A549 (cell line): ENCODE measurements around the gene COL5A1. TPM values are rescaled to one million over a fixed set of nuclear protein-coding genes. Genes with fewer than 3 reads are reported as not detected.

Experiments used
- ATAC-seq, 2 experiments: fragments of 200-7000 bp in 1 of 2; fragments of >200 bp in 1 of 2; cut with Nextera tagmentation in 1 of 2; cut with Tn5 transposase in 1 of 2; 3 replicates each; pipeline versions ENCODE4 v1.8.0 to v1.9.1; 2018 to 2020; ENCODE audit warnings: mild to moderate bottlenecking in 1 of 2, moderate library complexity in 1 of 2
- CTCF ChIA-PET: fragments of 300-600 bp; sonication (Branson Sonifier 250); formaldehyde crosslinking; extraction: SDS; loops from one replicate; lab custom pipeline; 2021; ENCODE audit warnings: antibody characterized with exemption, inconsistent platforms; lab: Yijun Ruan, JAX
- POLR2A ChIA-PET: fragments of 350-600 bp; formaldehyde crosslinking; extraction: SDS; loops from one replicate; lab custom pipeline; 2021; ENCODE audit warnings: antibody characterized with exemption, inconsistent platforms; lab: Yijun Ruan, JAX
- DNase-seq, 2 experiments: peaks; one replicate each; pipeline versions ENCODE4 v3.0.0 to v3.0.0-alpha.2; 2011 to 2016; ENCODE audit warnings: low read depth in 1 of 2, low spot score in 1 of 2
- FAIRE-seq: peaks from 2 replicates; lab custom pipeline; 2011; peaks lifted over from hg19 to GRCh38; lab: Jason Lieb, UNC
- H3K27ac ChIP-seq, 2 experiments: fragments of >200 bp; sonication (Bioruptor Twin); formaldehyde crosslinking; 3 replicates each; pipeline ENCODE4 v1.5.1; 2016 to 2017
- H3K4me1 ChIP-seq: fragments of >200 bp; sonication (Bioruptor Twin); formaldehyde crosslinking; 3 replicates; pipeline ENCODE4 v1.6.1; 2016
- H3K4me2 ChIP-seq: fragments of >200 bp; sonication (Bioruptor Twin); formaldehyde crosslinking; 3 replicates; pipeline ENCODE4 v1.6.1; 2016
- H3K4me3 ChIP-seq: fragments of >200 bp; sonication (Bioruptor Twin); formaldehyde crosslinking; 3 replicates; pipeline ENCODE4 v1.5.1; 2016
- H3K9me3 ChIP-seq: fragments of >200 bp; sonication (Bioruptor Twin); formaldehyde crosslinking; 3 replicates; pipeline ENCODE4 v1.6.1; 2016
- BHLHE40 ChIP-seq: IDR thresholded peaks from 2 replicates; pipeline ENCODE4 v1.6.1; 2012; ENCODE audit warnings: low read depth, low read length, inconsistent platforms
- CBX2 ChIP-seq: fragments of 200-600 bp; sonication (generic); IDR thresholded peaks from 2 replicates; pipeline ENCODE4 v1.6.1; 2016; ENCODE audit warnings: low read depth, mild to moderate bottlenecking, borderline replicate concordance
- EHMT2 ChIP-seq: fragments of 200-600 bp; sonication (generic); IDR thresholded peaks from 2 replicates; pipeline ENCODE4 v1.6.1; 2016; ENCODE audit warnings: antibody characterized with exemption, low read depth, mild to moderate bottlenecking, moderate library complexity
- ELK1 ChIP-seq: fragments of 150-350 bp; IDR thresholded peaks from 2 replicates; pipeline ENCODE4 v1.6.1; 2014; ENCODE audit warnings: low read depth, mild to moderate bottlenecking, low read length
- FOXS1 ChIP-seq: fragments of 250-450 bp; sonication (Bioruptor Pico); IDR thresholded peaks from 2 replicates; pipeline ENCODE4 v1.5.0; 2020; ENCODE audit warnings: mild to moderate bottlenecking, moderate library complexity
- GATA3 ChIP-seq: IDR thresholded peaks from 2 replicates; pipeline ENCODE4 v1.6.1; 2012; ENCODE audit warnings: borderline replicate concordance
- HDAC2 ChIP-seq: fragments of 200-600 bp; sonication (generic); IDR thresholded peaks from 2 replicates; pipeline ENCODE4 v1.6.1; 2016
- JUNB ChIP-seq: fragments of >200 bp; sonication (Bioruptor Twin); formaldehyde crosslinking; IDR thresholded peaks from 2 replicates; pipeline ENCODE4 v1.6.1; 2016
- KDM1A ChIP-seq: fragments of 200-600 bp; sonication (generic); IDR thresholded peaks from 2 replicates; pipeline ENCODE4 v1.6.1; 2016; ENCODE audit warnings: low read depth, mild to moderate bottlenecking
- MAFK ChIP-seq: fragments of 450-650 bp; IDR thresholded peaks from 2 replicates; pipeline ENCODE4 v1.6.1; 2014; ENCODE audit not compliant: partially characterized antibody
- MAX ChIP-seq: IDR thresholded peaks from 2 replicates; pipeline ENCODE4 v1.6.1; 2012
- MAZ ChIP-seq: fragments of 150-350 bp; IDR thresholded peaks from 2 replicates; pipeline ENCODE4 v1.6.1; 2014; ENCODE audit warnings: antibody characterized with exemption, low read depth, low read length, borderline replicate concordance
- MYC ChIP-seq: IDR thresholded peaks from 2 replicates; pipeline ENCODE4 v1.6.1; 2012; ENCODE audit warnings: mild to moderate bottlenecking, inconsistent platforms, low read length, improper control_type of control experiment, borderline replicate concordance
- NFE2L2 ChIP-seq: fragments of 150-350 bp; conservative IDR thresholded peaks from 2 replicates; pipeline ENCODE4 v1.6.1; 2014; ENCODE audit warnings: low read length
- NR3C1 ChIP-seq: fragments of >200 bp; sonication (Bioruptor Twin); formaldehyde crosslinking; IDR thresholded peaks from 3 replicates; pipeline ENCODE4 v1.6.1; 2017
- POLR2AphosphoS2 ChIP-seq: conservative IDR thresholded peaks from 2 replicates; pipeline ENCODE4 v1.6.1; 2012; ENCODE audit warnings: low read length, improper control_type of control experiment, inconsistent platforms
- RAD21 ChIP-seq, 2 experiments: fragments of >200 bp in 1 of 2; sonication (Bioruptor Twin) in 1 of 2; formaldehyde crosslinking in 1 of 2; IDR thresholded peaks in 1 of 2; conservative IDR thresholded peaks in 1 of 2; 2 replicates in 1 of 2; 3 replicates in 1 of 2; pipeline ENCODE4 v1.6.1; 2012 to 2018; ENCODE audit warnings: inconsistent platforms in 1 of 2
- RARB ChIP-seq: fragments of 250-450 bp; sonication (Bioruptor Pico); IDR thresholded peaks from 2 replicates; pipeline ENCODE4 v1.8.0; 2021; ENCODE audit warnings: mild to moderate bottlenecking, moderate library complexity
- REST ChIP-seq: fragments of 200-600 bp; sonication (generic); IDR thresholded peaks from 2 replicates; pipeline ENCODE4 v1.6.1; 2016; ENCODE audit warnings: antibody characterized with exemption, mild to moderate bottlenecking, moderate library complexity
- RNF2 ChIP-seq: fragments of 200-600 bp; sonication (generic); IDR thresholded peaks from 2 replicates; pipeline ENCODE4 v1.6.1; 2016; ENCODE audit warnings: low read depth, mild to moderate bottlenecking, antibody characterized with exemption, moderate library complexity, borderline replicate concordance
- SMC3 ChIP-seq: fragments of >200 bp; sonication (Bioruptor Twin); formaldehyde crosslinking; IDR thresholded peaks from 3 replicates; pipeline ENCODE4 v1.6.1; 2018; ENCODE audit warnings: inconsistent platforms
- TFCP2L1 ChIP-seq: fragments of 250-450 bp; sonication (Bioruptor Pico); IDR thresholded peaks from 2 replicates; pipeline ENCODE4 v1.5.0; 2021; ENCODE audit warnings: mild to moderate bottlenecking
- TP53 ChIP-seq: fragments of 250-450 bp; sonication (Bioruptor Pico); IDR thresholded peaks from 2 replicates; pipeline ENCODE4 v1.5.0; 2021; ENCODE audit warnings: mild to moderate bottlenecking, moderate library complexity
- ZSCAN20 ChIP-seq: fragments of 250-450 bp; sonication (Bioruptor Pico); IDR thresholded peaks from 2 replicates; pipeline ENCODE4 v1.8.0; 2022; ENCODE audit warnings: mild to moderate bottlenecking, moderate library complexity
- WGBS: methylation state at CpG from one replicate; pipeline ENCODE4 v1.1.6; 2017; ENCODE audit errors: missing lambda C conversion rate; 5-methylcytosine and 5-hydroxymethylcytosine counted together
- polyA plus RNA-seq, 4 experiments: library from polyadenylated mRNA; depleted of rRNA in 3 of 4; stranded (reverse); fragments of >200 nt; fragmentation: RNase III in 1 of 4; extraction: RNeasy Plus Mini Kit Qiagen cat#74134 plus additional on column Dnase treatment in 1 of 4; gene quantifications; 2 replicates in 3 of 4; 3 replicates in 1 of 4; pipeline ENCODE4 v1.2.3, GENCODE V29; 2011 to 2017
- TF ChIP-seq, protein P1 (sequence below): fragments of >200 bp; sonication (Bioruptor Twin); formaldehyde crosslinking; IDR thresholded peaks from 3 replicates; pipeline ENCODE4 v1.6.1; 2016

COL5A1 gene
- polyA plus RNA-seq, 2 of the 4 experiments (the other 2 are of a cell fraction), result 16.1 to 67.5 TPM

DNA sequence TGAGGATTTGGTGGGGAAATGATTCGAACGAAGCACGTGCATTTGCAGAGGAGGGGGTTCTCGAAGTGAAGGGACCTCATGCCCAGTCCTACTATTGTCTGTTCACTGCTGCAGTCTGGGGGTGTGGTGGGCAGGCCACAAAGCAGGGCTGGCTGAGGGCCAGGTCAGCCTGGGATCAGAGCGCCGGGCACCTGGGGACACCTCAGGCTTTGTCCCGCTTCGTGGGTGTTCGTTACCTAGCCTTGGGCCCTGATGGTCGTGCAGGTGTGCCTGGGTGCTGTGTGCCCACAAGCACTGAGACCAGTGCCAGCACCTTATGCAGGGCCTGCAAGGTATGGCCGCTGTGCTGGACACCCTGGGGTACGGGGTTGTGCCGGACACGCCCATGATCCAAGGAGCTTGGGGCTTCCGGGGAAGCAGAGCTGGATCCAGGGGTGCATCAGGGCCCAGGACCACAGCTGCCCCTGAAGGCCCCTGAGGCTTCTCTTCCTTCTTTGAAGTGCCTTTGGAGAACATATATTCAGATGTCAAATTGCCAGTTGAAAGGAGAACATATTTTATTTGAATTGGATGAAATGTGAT, 80.6 kb downstream of the COL5A1 start (continued):
- no peak for TF ChIP-seq TFCP2L1 (CRISPR knock-in tag)
- TF ChIP-seq NFE2L2, result no peak

DNA sequence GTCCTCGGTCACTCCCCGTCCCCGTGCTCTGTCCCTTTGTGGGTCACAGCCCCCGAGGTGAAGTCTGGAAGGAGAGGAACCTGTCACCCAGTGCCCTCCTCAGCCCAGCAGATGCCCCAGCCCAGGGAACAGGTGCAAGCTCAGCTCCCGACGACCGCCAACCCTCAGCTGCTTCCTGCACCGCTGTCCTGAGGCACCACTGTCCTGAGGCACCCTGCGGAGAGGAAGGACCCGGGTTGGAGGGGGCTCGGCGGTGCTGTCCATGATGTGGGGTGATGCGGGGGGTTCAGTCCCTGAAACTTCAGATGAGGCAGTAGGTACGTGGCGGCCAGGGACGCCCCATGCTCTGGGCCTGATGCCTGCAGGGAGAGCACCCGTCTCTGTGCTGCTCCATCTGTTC, 81.4 kb downstream of the COL5A1 start:
- Histone ChIP-seq H3K4me1 (no peaks in the 10 kb centered on the region), H3K4me2 (no peak overlapping the region), H3K4me3 (no peak overlapping the region), H3K27ac (no peak overlapping the region), H3K9me3 (no peaks in the 10 kb centered on the region)
- ChIA-PET CTCF (interaction anchor here (1.5 to 2.9 kb wide), 4 partner anchors 15 to 274 kb away, joined by 3 to 15 read pairs (median 9); no protein-coding TSS in a partner anchor), POLR2A (interaction anchor here (1.0 kb wide), 1 partner anchor 10 kb away, joined by 3 read pairs; no protein-coding TSS in a partner anchor)
- ATAC-seq (no peak), FAIRE-seq (no peak), DNase-seq (no peak)
- no peak for TF ChIP-seq EHMT2
- no peak for TF ChIP-seq POLR2AphosphoS2
- no peak for TF ChIP-seq REST
- no peak for TF ChIP-seq MAFK
- no peak for TF ChIP-seq SMC3
- TF ChIP-seq RNF2, result no peak
- no peak for TF ChIP-seq BHLHE40
- TF ChIP-seq TP53 (CRISPR knock-in tag), result no peak
- no peak for TF ChIP-seq JUNB
- TF ChIP-seq, protein P1, sequence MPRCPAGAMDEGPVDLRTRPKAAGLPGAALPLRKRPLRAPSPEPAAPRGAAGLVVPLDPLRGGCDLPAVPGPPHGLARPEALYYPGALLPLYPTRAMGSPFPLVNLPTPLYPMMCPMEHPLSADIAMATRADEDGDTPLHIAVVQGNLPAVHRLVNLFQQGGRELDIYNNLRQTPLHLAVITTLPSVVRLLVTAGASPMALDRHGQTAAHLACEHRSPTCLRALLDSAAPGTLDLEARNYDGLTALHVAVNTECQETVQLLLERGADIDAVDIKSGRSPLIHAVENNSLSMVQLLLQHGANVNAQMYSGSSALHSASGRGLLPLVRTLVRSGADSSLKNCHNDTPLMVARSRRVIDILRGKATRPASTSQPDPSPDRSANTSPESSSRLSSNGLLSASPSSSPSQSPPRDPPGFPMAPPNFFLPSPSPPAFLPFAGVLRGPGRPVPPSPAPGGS, result no peak
- no peak for TF ChIP-seq MYC
- no peak for TF ChIP-seq MAX
- no peak for TF ChIP-seq CBX2
- WGBS, result 68% methylated on average over 13 of the region's 17 CpGs

DNA sequence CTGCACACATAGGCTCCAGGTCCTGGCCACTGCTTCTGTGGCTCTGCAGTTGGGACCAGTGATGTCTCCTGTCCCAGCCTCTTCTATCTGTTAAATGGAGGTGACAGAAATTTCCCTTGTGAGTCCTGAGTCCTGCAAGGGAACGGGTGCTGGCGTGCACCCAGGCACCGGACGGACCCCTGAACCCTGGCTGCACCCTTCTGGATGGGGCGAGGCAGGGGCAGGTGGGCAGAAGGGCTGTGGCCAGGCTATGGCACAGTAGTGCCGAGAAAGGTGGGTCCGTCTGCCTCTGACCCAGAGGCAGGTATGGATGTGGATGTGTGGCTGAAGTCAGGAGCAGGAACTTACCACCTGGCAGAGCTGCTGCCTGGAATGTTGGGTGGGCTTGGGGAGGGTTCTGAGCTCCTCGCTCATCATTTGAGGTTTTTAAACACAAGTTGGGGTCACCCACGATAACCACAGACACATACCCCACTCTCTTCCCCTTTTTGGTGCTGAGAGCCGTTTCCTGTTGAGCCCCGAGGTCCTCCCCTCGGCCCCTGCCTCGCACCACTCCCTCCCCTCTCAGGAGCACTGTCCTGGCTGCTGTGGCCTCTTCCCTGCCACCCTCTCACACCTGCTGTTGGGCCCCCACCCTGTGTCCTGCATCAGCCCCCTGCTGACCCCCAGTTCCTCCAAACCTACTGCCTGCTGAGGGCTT, 82.0 kb downstream of the COL5A1 start:
- no peaks in the 10 kb centered on the region for H3K4me1 ChIP-seq
- no peak overlapping the region; a peak in 1 of 6 replicates for H3K27ac ChIP-seq
- 76% methylated on average over 13 of the region's 13 CpGs for WGBS
- H3K4me3 ChIP-seq, result no peak overlapping the region
- FAIRE-seq (no peak), ATAC-seq (no peak), DNase-seq (no peak)
- no peaks in the 10 kb centered on the region for H3K9me3 ChIP-seq
- no peak overlapping the region for H3K4me2 ChIP-seq
- ChIA-PET CTCF (interaction anchor here (1.2 to 2.9 kb wide), 5 partner anchors 14 to 274 kb away, joined by 3 to 15 read pairs (median 8); no protein-coding TSS in a partner anchor), POLR2A (interaction anchor here (1.0 kb wide), 1 partner anchor 10 kb away, joined by 3 read pairs; no protein-coding TSS in a partner anchor)
- TF ChIP-seq, protein P1, result no peak
- TF ChIP-seq EHMT2 (no peak), BHLHE40 (no peak), HDAC2 (no peak), RAD21 (conservative IDR thresholded peaks at IDR 0.05 in 1 of 2, IDR thresholded peaks at IDR 0.05 in 1 of 2) (no peak), KDM1A (no peak), MAX (no peak), NR3C1 (no peak), MAZ (no peak), CBX2 (no peak), TFCP2L1 (CRISPR knock-in tag) (no peak), RARB (CRISPR knock-in tag) (no peak), GATA3 (no peak), ZSCAN20 (CRISPR knock-in tag) (no peak), ELK1 (no peak), FOXS1 (CRISPR knock-in tag) (no peak)
